ENCODE results near the gene ATAD3B. TPM values are rescaled to one million over a fixed set of nuclear protein-coding genes. Genes with fewer than 3 reads are reported as not detected.

The ATAD3B gene
- total RNA-seq, 6 experiments from 2014 or later, result 8.9 to 15.0 (median 10.2) TPM

DNA sequence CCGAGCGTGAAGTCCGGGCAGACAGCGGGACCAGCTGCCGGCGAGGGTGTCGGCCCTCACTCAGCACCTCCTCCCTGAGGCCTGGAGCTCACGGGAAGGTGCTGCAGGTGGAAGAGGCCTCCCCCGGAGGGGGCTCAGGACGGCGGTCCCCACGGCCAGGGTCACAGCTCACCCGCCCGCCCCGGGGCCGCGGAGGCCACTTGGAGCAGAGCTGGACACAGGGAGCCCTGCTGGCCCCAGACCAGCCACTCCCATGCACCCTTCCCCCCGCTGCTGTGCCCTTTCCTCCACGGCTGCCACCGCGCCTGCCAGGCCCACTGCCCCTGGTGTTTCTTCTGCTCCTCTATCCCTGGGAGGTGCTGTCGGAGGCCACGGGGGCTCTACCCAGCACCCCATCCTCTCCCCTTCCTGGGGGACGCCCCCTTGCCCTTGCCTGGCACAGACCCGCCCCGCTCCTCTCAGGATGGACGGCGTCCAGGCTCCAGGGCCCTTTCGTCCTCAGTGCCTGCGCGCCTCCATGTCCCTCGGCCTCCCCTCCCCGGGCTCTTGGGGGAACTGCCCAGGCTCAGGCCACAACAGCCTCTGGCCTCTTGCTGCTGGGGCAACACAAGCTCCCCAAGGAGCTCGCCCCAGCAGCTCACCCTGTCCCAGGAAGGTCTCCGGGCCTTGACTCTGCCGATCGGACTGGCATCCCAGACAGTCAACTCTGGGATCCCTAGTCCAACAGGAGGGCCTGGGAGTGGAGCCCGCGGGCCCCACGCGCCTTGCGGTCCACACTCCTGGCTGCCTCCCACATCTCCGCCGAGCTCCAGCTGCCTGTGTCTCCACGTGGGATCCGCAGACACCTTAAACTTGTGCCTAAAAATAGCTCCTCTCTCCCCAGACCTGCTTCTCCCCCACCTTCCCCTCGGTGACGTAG lies 64.7 kb downstream of the ATAD3B start:
- intact Hi-C loops (cut with DNase I), result no loop called here
- peaks cover 0 to 5% (median 0%) of the 10 kb centered on the region in 4 donors for H3K4me1 ChIP-seq
- ATAC-seq (no peak), DNase-seq (no peak)
- H3K27ac ChIP-seq, result no peak overlapping the region
- TF ChIP-seq, protein P1, sequence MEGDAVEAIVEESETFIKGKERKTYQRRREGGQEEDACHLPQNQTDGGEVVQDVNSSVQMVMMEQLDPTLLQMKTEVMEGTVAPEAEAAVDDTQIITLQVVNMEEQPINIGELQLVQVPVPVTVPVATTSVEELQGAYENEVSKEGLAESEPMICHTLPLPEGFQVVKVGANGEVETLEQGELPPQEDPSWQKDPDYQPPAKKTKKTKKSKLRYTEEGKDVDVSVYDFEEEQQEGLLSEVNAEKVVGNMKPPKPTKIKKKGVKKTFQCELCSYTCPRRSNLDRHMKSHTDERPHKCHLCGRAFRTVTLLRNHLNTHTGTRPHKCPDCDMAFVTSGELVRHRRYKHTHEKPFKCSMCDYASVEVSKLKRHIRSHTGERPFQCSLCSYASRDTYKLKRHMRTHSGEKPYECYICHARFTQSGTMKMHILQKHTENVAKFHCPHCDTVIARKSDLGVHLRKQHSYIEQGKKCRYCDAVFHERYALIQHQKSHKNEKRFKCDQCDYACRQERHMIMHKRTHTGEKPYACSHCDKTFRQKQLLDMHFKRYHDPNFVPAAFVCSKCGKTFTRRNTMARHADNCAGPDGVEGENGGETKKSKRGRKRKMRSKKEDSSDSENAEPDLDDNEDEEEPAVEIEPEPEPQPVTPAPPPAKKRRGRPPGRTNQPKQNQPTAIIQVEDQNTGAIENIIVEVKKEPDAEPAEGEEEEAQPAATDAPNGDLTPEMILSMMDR (IDR thresholded peaks at IDR 0.05), result no peak
- no peak overlapping the region for H3K4me3 ChIP-seq
- H3K27me3 ChIP-seq, result no peaks in the 10 kb centered on the region
- peaks cover 0 to under 1% (median 0%) of the 10 kb centered on the region in 4 donors for H3K36me3 ChIP-seq
- no peaks in the 10 kb centered on the region for H3K9me3 ChIP-seq
- 55% methylated on average over 4 of the region's 48 CpGs for WGBS (ENCODE audit: insufficient coverage, low coverage, low lambda C conversion rate, missing lambda C conversion rate)

DNA sequence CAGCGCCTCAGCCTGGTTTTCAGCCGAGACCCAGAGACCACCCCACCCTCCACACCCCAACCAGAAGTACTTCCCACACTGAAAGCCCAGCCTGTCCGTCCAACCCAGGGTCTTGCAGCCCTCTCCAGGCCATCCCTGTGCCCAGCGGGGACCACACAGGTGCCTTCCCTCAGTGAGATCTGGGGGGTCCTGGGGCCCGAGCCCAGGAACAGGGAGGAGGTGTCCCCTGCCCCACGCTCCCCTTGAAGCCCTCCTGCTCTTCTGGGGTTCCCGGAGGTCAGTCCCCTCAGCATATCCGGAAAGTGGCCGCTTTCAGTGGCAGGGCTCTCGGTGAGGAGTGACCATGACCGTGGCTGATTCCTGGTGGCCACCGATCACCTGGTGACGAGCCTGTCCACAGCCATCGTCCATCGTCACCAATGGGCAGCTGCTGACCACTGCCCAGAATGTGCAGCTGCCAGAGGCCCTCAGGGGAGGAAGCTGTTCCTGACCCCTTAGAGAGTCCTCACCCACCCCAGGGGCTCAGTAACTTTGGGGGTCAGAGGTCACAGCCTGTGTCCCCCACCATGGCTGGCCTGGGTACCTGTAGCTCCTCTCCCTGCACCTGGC lies 65.5 kb downstream of the ATAD3B start:
- H3K27me3 ChIP-seq, result no peaks in the 10 kb centered on the region
- H3K9me3 ChIP-seq, result no peaks in the 10 kb centered on the region
- no peak overlapping the region for H3K27ac ChIP-seq
- H3K36me3 ChIP-seq, result peaks cover 0 to 7% (median 0%) of the 10 kb centered on the region in 4 donors
- DNase-seq, result no peak
- peaks cover 0 to 5% (median 0%) of the 10 kb centered on the region in 4 donors for H3K4me1 ChIP-seq
- no peak for TF ChIP-seq POLR2A (IDR thresholded peaks at IDR 0.05)
- TF ChIP-seq, protein P1 (IDR thresholded peaks at IDR 0.05), result no peak
- intact Hi-C loops (cut with DNase I), result no loop called here
- 100% methylated on average over 1 of the region's 15 CpGs for WGBS (ENCODE audit: insufficient coverage, low coverage, low lambda C conversion rate, missing lambda C conversion rate)
- no peak for ATAC-seq
- H3K4me3 ChIP-seq, result no peak overlapping the region

DNA sequence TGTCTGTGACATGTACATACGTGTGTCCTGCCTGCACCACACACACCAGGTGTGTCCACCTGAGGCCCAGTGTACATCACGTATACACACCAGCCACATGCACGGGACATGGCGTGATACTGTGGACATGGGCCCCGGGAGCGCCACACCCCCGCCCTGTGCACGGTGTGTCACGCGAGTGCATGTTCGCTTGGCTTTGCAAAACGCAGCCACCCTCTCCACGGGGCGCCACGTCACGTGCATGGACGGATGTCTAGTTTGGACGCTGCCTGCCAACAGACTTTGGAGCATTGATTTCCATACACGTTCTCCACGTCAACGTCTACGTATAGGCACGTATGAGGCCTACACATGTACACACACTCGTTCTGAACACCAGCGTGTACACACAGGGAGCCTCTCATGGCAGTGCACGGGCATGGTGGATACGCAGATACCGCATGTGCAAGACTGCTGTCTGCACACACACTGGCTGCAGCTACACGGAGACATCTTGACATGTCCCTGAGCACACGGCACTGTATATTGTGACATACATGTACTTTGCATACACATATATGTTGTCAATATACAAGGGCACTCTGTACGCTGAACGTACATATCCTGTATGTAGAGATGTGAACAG lies 66.2 kb downstream of the ATAD3B start:
- H3K27me3 ChIP-seq, result no peaks in the 10 kb centered on the region
- H3K4me3 ChIP-seq, result no peak overlapping the region
- peaks cover 0 to 12% (median 0%) of the 10 kb centered on the region in 4 donors for H3K36me3 ChIP-seq
- ATAC-seq, result no peak
- DNase-seq, result no peak
- 95% methylated on average over 4 of the region's 32 CpGs for WGBS (ENCODE audit: insufficient coverage, low coverage, low lambda C conversion rate, missing lambda C conversion rate)
- H3K27ac ChIP-seq, result no peak overlapping the region
- intact Hi-C loops (cut with DNase I), result no loop called here
- H3K9me3 ChIP-seq, result no peaks in the 10 kb centered on the region
- TF ChIP-seq, protein P1 (IDR thresholded peaks at IDR 0.05), result no peak
- TF ChIP-seq POLR2A (IDR thresholded peaks at IDR 0.05), result no peak
- peaks cover 0 to 5% (median 0%) of the 10 kb centered on the region in 4 donors for H3K4me1 ChIP-seq

DNA sequence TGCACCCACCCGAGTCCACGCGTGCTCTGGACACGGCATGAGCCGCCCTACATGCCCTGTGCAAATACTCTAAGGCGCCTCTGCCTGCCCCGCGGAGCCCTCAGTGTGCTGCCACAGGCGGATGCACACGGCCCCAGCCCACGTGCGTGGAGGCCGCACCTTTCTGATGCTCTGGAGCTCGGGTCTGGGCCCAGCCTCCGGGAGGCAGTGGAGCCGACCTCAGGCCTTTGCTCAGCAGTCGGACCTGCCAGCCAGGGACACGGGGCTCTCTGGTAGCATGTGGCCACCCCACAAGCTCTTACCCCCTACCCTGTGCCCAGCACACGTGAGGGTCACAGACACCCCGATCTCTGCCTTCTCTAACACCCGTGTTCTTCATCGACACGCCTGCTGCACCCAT lies 66.8 kb downstream of the ATAD3B start:
- H3K9me3 ChIP-seq, result no peaks in the 10 kb centered on the region
- no peak overlapping the region for H3K27ac ChIP-seq
- DNase-seq (peak in 1 of 3 donors; percentile 51), ATAC-seq (no peak)
- no peaks in the 10 kb centered on the region for H3K27me3 ChIP-seq
- intact Hi-C loops (cut with DNase I), result no loop called here
- no peak overlapping the region for H3K4me3 ChIP-seq
- no peak for TF ChIP-seq POLR2A (IDR thresholded peaks at IDR 0.05)
- TF ChIP-seq, protein P1 (IDR thresholded peaks at IDR 0.05), result no peak
- no CpG with 5 or more reads among the region's 23 CpGs for WGBS (ENCODE audit: insufficient coverage, low coverage, low lambda C conversion rate, missing lambda C conversion rate)
- H3K4me1 ChIP-seq, result peaks cover 0 to 5% (median 0%) of the 10 kb centered on the region in 4 donors
- H3K36me3 ChIP-seq, result peaks cover 0 to 18% (median 0%) of the 10 kb centered on the region in 4 donors

Measured in right lobe of liver (tissue), 6 donors.